ENCODE measurements around the gene ERC2. TPM values are rescaled to one million over a fixed set of nuclear protein-coding genes. Genes with fewer than 3 reads are reported as not detected.

Gene ERC2
- total RNA-seq, 3 donors from 2014 or later, result 0.64 to 7.3 (median 1.3) TPM

DNA sequence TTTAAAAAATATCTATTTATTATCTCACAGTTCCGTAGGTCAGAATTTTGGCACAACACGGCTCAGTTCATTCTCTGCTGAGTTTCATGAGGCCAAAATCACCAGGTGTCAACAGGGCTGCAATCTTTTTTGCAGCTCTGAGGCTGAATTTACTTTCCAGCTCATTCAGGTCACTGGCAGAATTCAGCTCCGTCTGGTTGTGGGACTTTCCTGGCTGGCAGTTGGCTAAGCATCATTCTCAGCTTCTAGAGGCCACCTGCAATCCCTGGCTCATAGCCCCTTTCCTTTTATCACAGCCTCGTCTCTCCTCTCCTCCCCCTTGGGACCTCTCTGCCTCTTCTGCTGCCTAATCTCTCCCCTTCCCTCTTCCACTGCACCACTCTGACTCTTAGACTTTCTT is 807.1 kb downstream of the ERC2 start:
- TF ChIP-seq POLR2AphosphoS5 (IDR thresholded peaks at IDR 0.05) (no peak), POLR2A (IDR thresholded peaks at IDR 0.05) (no peak)
- TF ChIP-seq, protein P1, sequence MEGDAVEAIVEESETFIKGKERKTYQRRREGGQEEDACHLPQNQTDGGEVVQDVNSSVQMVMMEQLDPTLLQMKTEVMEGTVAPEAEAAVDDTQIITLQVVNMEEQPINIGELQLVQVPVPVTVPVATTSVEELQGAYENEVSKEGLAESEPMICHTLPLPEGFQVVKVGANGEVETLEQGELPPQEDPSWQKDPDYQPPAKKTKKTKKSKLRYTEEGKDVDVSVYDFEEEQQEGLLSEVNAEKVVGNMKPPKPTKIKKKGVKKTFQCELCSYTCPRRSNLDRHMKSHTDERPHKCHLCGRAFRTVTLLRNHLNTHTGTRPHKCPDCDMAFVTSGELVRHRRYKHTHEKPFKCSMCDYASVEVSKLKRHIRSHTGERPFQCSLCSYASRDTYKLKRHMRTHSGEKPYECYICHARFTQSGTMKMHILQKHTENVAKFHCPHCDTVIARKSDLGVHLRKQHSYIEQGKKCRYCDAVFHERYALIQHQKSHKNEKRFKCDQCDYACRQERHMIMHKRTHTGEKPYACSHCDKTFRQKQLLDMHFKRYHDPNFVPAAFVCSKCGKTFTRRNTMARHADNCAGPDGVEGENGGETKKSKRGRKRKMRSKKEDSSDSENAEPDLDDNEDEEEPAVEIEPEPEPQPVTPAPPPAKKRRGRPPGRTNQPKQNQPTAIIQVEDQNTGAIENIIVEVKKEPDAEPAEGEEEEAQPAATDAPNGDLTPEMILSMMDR (IDR thresholded peaks at IDR 0.05), result no peak
- intact Hi-C loops (cut with DNase I; ENCODE audit: low total_unique reads), result no loop called here
- H3K4me3 ChIP-seq, result no peak overlapping the region

GRCh38 chr3:55660642-55661041 is 807.6 kb downstream of the ERC2 start:
- Histone ChIP-seq H3K9me3 (no peaks in the 10 kb centered on the region), H3K4me3 (no peak overlapping the region), H3K27ac (no peak overlapping the region), H3K36me3 (no peaks in the 10 kb centered on the region), H3K27me3 (no peaks in the 10 kb centered on the region), H3K4me1 (no peaks in the 10 kb centered on the region)
- no peak for DNase-seq (ENCODE audit: low spot score in 2 of 2)
- TF ChIP-seq POLR2AphosphoS5 (IDR thresholded peaks at IDR 0.05) (no peak), POLR2A (IDR thresholded peaks at IDR 0.05) (no peak)
- TF ChIP-seq, protein P1 (IDR thresholded peaks at IDR 0.05), result no peak
- intact Hi-C loops (cut with DNase I; ENCODE audit: low total_unique reads), result no loop called here

More for the DNA sequence above, 807.1 kb downstream of the ERC2 start:
- Histone ChIP-seq H3K36me3 (no peaks in the 10 kb centered on the region), H3K27me3 (no peaks in the 10 kb centered on the region), H3K9me3 (no peaks in the 10 kb centered on the region), H3K4me1 (no peaks in the 10 kb centered on the region), H3K27ac (no peak overlapping the region)
- no peak for DNase-seq (ENCODE audit: low spot score in 2 of 2)

DNA sequence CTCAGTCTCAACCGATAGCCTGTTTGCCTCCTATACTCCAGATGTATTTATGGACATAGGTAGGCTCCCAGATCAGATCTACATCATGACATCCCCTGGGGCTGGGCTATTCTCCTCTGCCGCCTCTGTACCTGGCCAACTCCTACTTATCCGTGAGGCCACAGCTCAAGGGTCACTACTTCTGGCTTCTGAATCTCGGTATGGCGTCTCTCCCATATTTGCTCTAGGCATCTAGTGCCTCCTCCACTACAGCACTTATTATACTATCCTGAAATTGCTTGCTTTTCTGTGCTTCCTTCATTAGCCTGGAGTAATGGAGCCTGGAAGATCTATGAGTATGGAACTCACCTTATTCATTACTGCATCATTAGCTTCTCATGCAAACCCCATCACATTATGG is 808.6 kb downstream of the ERC2 start:
- TF ChIP-seq POLR2AphosphoS5 (IDR thresholded peaks at IDR 0.05), result no peak
- TF ChIP-seq, protein P1 (IDR thresholded peaks at IDR 0.05), result no peak
- TF ChIP-seq POLR2A (IDR thresholded peaks at IDR 0.05), result no peak
- no peaks in the 10 kb centered on the region for H3K27me3 ChIP-seq
- H3K4me3 ChIP-seq, result no peak overlapping the region
- no peaks in the 10 kb centered on the region for H3K36me3 ChIP-seq
- no peak overlapping the region for H3K27ac ChIP-seq
- no peak for DNase-seq (ENCODE audit: low spot score in 2 of 2)
- H3K4me1 ChIP-seq, result no peaks in the 10 kb centered on the region
- intact Hi-C loops (cut with DNase I; ENCODE audit: low total_unique reads), result no loop called here
- H3K9me3 ChIP-seq, result no peaks in the 10 kb centered on the region

- Histone ChIP-seq H3K4me3 (no peak overlapping the region), H3K27ac (no peak overlapping the region), H3K9me3 (no peaks in the 10 kb centered on the region), H3K27me3 (no peaks in the 10 kb centered on the region), H3K4me1 (no peaks in the 10 kb centered on the region), H3K36me3 (no peaks in the 10 kb centered on the region)
- intact Hi-C loops (cut with DNase I; ENCODE audit: low total_unique reads), result no loop called here
- DNase-seq (ENCODE audit: low spot score in 2 of 2), result no peak
- no peak for TF ChIP-seq POLR2A (IDR thresholded peaks at IDR 0.05)
- TF ChIP-seq, protein P1 (IDR thresholded peaks at IDR 0.05), result no peak
- no peak for TF ChIP-seq POLR2AphosphoS5 (IDR thresholded peaks at IDR 0.05)
Observed at GRCh38 chr3:55658690-55659562, 809.3 kb downstream of the ERC2 start.

GRCh38 chr3:55658270-55658669 is 810.0 kb downstream of the ERC2 start:
- H3K36me3 ChIP-seq, result no peaks in the 10 kb centered on the region
- H3K27me3 ChIP-seq, result no peaks in the 10 kb centered on the region
- no peak overlapping the region for H3K27ac ChIP-seq
- no peak overlapping the region for H3K4me3 ChIP-seq
- H3K4me1 ChIP-seq, result no peaks in the 10 kb centered on the region
- no peaks in the 10 kb centered on the region for H3K9me3 ChIP-seq
- intact Hi-C loops (cut with DNase I; ENCODE audit: low total_unique reads), result no loop called here
- DNase-seq (ENCODE audit: low spot score in 2 of 2), result no peak
- no peak for TF ChIP-seq POLR2A (IDR thresholded peaks at IDR 0.05)
- TF ChIP-seq, protein P1 (IDR thresholded peaks at IDR 0.05), result no peak
- no peak for TF ChIP-seq POLR2AphosphoS5 (IDR thresholded peaks at IDR 0.05)

Data from breast epithelium (tissue), 4 donors.